HG03097 (cell line): ENCODE results near the gene RNF144A.
A peak's percentile ranks its signal among the peaks of the same experiment; 100 is the strongest.
"Not testable (repeated sequence)": the region's sequence is repeated elsewhere in the genome, so short reads cannot be mapped to it uniquely, and the experiment has no call there.

Experiments used
- ATAC-seq: cut with Tn5 transposase; IDR thresholded peaks from one replicate; pipeline ENCODE4 v1.9.1; 2021; ENCODE audit not compliant: unreplicated experiment, low FRiP score

RNF144A gene

DNA sequence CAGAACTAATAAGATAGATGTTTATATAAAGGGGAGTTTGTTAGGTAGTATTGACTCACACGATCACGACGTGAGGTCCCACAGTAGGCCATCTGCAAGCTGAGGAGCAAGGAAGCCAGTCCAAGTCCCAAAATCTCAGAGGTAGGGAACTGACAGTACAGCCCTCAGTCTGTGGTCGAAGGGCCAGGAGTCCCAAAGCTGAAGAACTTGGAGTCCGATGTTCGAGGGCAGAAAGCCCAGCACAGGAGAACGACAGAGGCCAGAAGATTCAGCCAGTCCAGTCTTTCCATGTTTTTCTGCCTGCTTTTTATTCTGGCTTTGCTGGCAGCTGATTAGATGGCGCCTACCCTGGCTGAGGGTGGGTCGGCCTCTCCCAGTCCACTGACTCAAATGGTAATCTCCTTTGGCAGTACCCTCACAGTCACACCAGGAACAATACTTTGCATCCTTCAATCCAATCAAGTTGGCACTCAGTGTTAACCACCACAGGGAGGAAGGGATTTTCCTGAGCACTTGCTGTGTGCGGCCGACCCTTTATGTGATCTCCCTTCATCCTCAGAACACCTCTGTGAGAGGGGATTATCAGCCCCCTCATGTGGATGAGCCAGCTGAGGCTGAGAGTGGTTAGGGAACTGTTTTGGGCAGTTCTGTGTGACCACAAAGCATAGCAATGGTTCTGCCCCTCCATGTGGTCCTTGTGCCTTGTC is 78.3 kb downstream of the RNF144A start:
- ATAC-seq: no peak

GRCh38 chr2:6999211-6999877 is 82.1 kb downstream of the RNF144A start:
- peak; percentile 70 for ATAC-seq

DNA sequence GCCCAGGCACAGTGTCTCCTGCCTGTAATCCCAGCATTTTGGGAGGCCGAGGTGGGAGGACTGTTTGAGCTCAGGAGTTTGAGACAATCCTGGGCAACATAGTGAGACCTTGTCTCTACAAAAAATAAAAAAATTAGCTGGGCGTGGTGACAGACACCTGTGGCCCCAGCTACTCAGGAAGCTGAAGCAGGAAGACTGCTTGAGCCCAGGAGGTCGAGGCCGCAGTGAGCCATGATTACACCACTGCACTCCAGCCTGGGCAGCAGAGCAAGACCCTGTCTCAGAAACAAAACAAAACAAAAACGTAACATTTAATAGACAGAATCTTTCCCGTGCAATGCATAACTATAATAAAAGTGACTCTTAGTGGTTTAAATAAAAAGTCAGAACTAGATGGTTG is 84.2 kb downstream of the RNF144A start:
- not testable (repeated sequence) for ATAC-seq

- ATAC-seq: no peak
Observed at GRCh38 chr2:7003895-7004294, 86.7 kb downstream of the RNF144A start.

- ATAC-seq: no peak
Observed at GRCh38 chr2:7004636-7005035, 87.4 kb downstream of the RNF144A start.

- peak; percentile 17 for ATAC-seq
Observed at GRCh38 chr2:7007488-7007845, 90.3 kb downstream of the RNF144A start.

- peak; percentile 52 for ATAC-seq
Observed at GRCh38 chr2:7007846-7008741, 90.9 kb downstream of the RNF144A start.

DNA sequence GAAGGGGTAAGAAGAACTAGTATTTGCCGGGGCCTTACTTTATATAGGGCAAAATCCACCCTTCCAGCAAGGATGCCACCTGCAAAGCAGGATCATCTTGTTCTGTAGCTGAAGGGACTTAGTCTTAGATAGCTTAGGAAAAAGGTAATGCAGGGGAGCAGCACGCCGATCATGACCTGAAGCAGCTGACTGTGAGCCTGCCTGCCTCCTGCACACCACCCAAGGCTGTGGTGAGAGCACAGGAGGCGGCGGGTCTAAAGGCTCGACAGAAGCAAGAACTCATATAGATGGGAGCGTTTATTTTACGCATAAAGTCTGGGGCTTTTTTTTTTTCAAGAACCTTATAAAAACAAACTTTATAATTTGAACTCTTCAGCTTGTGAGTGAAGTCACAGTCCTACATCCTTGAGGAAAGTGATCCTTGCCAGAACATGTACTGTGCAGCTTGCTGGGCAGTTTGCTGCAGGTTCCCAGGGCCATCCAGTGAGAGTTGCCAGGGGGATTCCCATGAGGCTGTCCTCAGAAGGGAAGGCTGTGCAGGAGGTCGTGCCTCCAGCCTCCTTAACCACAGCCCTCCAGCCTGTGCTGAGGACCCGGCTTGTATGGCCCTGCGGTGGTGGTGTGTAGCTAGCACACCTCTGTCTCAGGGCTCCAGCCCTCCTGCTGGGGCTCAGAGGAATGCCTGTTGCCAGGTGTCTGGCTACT is 92.1 kb downstream of the RNF144A start:
- no peak for ATAC-seq

DNA sequence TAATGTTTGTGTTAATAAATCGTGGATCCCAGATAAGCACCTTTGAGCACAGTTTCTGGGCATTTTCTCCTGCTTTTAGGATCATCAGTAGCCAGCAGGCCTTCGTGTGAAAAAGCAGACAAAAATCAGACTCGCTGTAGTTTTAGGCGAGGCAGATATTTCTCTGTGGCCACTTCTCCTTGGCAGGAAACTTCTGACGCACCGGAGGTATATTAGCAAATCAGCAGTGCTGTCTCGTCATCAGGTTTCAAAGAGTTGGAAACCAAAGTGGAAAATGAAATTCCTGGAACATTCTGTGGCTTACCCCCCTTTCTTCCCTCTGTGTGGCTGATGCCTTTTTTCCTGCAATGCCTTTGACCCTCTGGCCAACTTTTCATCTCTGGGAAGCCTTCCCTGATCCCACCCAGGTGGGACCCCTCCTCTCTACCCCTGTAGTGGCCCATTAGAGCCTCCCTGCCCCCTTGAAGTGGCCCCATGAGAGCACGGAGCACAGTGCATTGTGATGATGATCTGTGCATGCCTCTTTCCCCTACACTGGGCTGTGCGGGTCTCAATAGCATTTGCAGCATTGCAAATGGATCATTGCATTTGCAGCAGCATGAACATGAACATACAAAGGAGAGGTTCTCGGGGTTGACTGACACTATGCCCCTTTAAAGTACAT is 93.3 kb downstream of the RNF144A start:
- no peak for ATAC-seq

DNA sequence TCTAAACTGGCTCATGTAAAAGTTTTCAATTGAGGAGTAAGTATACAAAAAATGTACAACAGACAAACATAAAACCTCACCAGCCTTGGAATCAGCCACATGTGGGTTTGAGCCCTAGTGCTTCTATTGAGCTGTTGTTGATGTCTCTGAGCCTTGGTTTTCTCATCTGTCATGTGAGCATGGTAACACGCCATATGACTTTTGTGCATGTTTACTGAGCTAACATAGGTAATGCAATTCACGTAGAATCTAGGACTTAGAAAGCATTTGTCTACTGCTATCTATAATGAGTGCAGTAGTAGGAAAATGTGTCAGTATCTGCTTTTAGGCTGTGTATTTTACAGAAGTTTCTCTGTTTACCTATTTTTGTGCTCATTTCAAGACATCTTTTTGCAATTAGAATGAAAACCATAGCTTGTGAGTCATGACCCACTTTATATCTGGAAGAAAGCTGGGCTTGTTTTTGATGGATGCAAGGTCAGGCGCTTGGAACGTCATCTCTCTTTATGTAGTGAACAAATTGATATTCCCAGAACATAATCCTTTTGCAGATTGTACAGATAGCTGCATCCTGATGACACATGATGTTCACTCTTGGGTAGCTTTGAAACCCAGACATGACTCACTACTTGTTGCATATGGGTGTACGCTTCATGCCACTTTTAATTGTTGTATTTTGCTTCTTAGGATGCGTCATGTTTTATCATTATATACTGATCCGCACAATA is 94.3 kb downstream of the RNF144A start:
- ATAC-seq: no peak

DNA sequence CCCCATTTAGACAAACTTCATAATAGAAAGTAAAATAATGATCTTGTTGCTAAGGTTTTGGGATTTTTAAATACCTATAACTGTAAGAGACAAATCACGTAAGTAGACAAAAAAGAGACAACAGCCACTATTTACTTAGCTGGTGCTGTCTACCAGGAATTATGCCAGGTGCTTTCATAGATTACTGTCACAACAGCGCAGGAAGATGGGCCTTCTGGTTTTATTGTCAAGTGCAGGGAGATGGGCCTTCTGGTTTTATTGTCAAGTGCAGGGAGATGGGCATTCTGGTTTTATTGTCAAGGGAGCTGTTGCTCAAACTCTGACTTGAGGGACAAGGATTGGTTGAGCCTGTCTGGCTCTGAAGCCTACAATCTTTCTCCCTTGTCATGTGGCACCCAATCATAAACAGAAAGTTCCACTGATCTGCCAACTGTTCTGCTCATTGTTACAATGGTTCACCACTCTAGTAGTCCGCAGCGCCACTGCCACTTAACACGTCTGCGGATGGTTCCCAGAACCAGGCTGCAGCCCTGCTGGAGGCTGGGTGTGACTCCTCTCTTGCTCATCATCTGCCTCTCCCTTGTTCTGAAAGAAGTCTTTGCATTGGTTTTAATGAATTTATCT is 95.0 kb downstream of the RNF144A start:
- ATAC-seq: no peak

- ATAC-seq: no peak
Observed at GRCh38 chr2:7013471-7014160, 96.4 kb downstream of the RNF144A start.

DNA sequence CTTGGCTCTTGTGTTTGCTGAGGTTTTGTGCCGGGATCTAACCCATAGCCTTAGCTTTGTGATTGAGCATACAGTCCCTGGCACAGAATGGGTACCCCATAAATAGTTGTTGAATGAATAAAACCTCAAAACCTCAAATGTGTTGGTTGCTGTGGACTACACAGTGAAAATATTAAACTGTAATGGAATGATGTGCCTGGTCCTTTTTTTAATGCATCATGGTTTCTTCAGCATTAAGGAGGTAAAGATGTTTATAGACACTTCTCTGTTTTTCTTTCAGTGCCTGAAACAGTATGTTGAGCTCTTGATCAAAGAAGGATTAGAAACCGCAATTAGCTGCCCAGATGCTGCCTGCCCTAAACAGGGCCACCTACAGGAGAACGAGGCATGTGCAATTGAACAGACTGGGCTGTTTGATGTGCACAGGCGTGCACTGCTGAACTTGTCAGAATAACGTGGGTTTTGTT is 97.0 kb downstream of the RNF144A start:
- ATAC-seq: no peak

GRCh38 chr2:7015007-7015950 is 98.1 kb downstream of the RNF144A start:
- no peak for ATAC-seq

DNA sequence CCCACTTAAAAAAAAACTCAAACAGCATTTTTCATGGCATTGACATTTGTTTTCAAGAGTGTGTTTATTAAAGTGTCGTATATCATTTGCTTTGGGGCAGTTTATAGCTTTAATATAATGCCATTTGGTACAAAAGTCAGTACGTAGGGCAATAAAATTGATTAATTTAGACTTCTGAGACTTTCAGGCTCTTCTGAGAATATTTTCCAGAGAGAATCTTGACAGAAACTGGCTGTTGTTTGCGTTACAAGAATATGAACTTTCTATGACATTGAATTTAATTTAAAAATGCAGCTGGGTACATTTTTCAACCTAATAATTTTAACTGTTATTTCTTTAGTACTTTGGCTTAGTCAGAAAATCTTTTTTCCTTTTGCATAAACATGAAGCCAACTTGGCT is 98.9 kb downstream of the RNF144A start:
- no peak for ATAC-seq

DNA sequence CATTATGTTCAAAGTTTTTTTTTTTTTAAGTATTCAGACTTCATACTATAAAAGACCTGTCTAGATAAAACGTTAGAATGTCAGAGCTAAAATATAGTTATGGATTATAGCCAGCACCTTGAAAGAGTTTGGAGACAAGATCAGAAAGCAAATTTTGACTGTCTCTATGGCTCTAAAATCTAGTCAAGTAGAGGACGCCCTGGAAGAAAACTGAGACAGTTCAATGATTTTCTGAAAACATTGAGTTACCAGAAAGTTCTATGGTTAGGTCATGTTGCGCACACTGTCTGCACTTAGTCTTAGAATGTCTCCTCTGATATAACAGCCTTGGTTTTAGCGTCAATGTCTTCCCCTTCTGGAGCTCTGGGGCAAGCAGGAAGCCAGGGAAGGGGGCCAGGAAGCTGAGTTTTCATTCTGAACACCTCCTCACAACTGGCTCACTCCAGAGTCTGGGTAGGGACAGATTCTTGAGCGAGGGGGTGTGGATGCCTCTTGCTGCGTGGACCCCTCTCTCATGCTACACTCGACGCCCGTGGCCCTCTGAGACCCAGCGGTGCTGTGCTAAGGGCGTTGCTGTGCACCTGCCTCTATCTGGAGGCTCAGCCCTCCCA is 99.5 kb downstream of the RNF144A start:
- no peak for ATAC-seq

GRCh38 chr2:7017671-7018281 is 100.6 kb downstream of the RNF144A start:
- ATAC-seq: no peak
